HepG2 (cell line): ENCODE measurements around the gene CFAP46. TPM values are rescaled to one million over a fixed set of nuclear protein-coding genes. Genes with fewer than 3 reads are reported as not detected.

Experiments used
- ATAC-seq: fragments of 200-7000 bp; cut with Tn5 transposase; 3 replicates; pipeline ENCODE4 v1.9.1; 2020; ENCODE audit warnings: mild to moderate bottlenecking, moderate library complexity
- BruUV-seq: library from RNA; stranded (reverse); fragments of 400-500 nt; replicated peaks from 2 replicates; lab custom pipeline; 2021; lab: Mats Ljungman, UMichigan
- CTCF ChIA-PET: fragments of 300-600 bp; formaldehyde crosslinking; extraction: SDS; loops from one replicate; lab custom pipeline; 2021; ENCODE audit warnings: low total read pairs, inconsistent platforms, low intra/inter-chr PET ratio; lab: Yijun Ruan, JAX
- POLR2A ChIA-PET: fragments of 350-600 bp; sonication (Branson Sonifier 250); formaldehyde crosslinking; loops from one replicate; lab custom pipeline; 2020; ENCODE audit warnings: antibody characterized with exemption, inconsistent platforms; lab: Yijun Ruan, JAX
- DNase-seq: peaks from one replicate; pipeline ENCODE4 v3.0.0-alpha.2; 2015; ENCODE audit warnings: low spot score
- FAIRE-seq: peaks from 3 replicates; lab custom pipeline; 2011; peaks lifted over from hg19 to GRCh38; lab: Jason Lieb, UNC
- H2AFZ ChIP-seq: one replicate; pipeline ENCODE4 v1.6.1; 2011; ENCODE audit warnings: low read length, inconsistent platforms
- H3K27ac ChIP-seq: fragments of 300-600 bp; 3 replicates; pipeline ENCODE4 v1.8.0; 2011; ENCODE audit warnings: mixed run types, mild to moderate bottlenecking, mixed read lengths, low read length, inconsistent platforms; ENCODE audit not compliant: insufficient read depth; ENCODE audit errors: extremely low read length
- H3K27me3 ChIP-seq, 2 experiments: fragments of 200-600 bp in 1 of 2; 2 replicates in 1 of 2; 3 replicates in 1 of 2; pipeline versions ENCODE4 v1.6.0 to v1.8.0; 2011; ENCODE audit warnings: low read length in 2 of 2, mild to moderate bottlenecking in 2 of 2, moderate library complexity in 2 of 2, inconsistent platforms in 1 of 2; ENCODE audit not compliant: insufficient read depth in 2 of 2, control insufficient read depth in 1 of 2
- H3K36me3 ChIP-seq, 2 experiments: fragments of 200-600 bp in 1 of 2; replicated peaks in 1 of 2; 2 replicates in 1 of 2; 3 replicates in 1 of 2; pipeline versions ENCODE4 v1.5.1 to v1.8.0; 2011; ENCODE audit warnings: low read length in 2 of 2, inconsistent platforms in 1 of 2; ENCODE audit not compliant: insufficient read depth in 2 of 2, control insufficient read depth in 1 of 2
- H3K4me1 ChIP-seq: 2 replicates; pipeline ENCODE4 v1.5.1; 2012; ENCODE audit warnings: low read length, inconsistent platforms; ENCODE audit not compliant: insufficient read depth
- H3K4me2 ChIP-seq: 2 replicates; pipeline ENCODE4 v1.6.0; 2011; ENCODE audit warnings: low read depth, low read length, inconsistent platforms
- H3K4me3 ChIP-seq, 3 experiments: fragments of 200-600 bp in 1 of 3; sonication (generic), shearing (Covaris generic) in 1 of 3; replicated peaks in 1 of 3; 2 replicates each; pipeline ENCODE4 v1.5.1; 2011 to 2016; ENCODE audit warnings: low read length in 3 of 3, inconsistent platforms in 2 of 3, low read depth in 2 of 3, mild to moderate bottlenecking in 2 of 3, control low read depth in 1 of 3, mixed read lengths in 1 of 3; ENCODE audit not compliant: insufficient read depth in 1 of 3
- H3K79me2 ChIP-seq: one replicate; pipeline ENCODE4 v1.6.1; 2011; ENCODE audit warnings: low read length, inconsistent platforms; ENCODE audit not compliant: insufficient read depth
- H3K9ac ChIP-seq: 2 replicates; pipeline ENCODE4 v1.6.0; 2011; ENCODE audit warnings: mild to moderate bottlenecking, low read depth, low read length, inconsistent platforms; ENCODE audit not compliant: insufficient read depth
- H3K9me3 ChIP-seq: 2 replicates; pipeline ENCODE4 v1.5.1; 2012; ENCODE audit warnings: mild to moderate bottlenecking, low read length
- H4K20me1 ChIP-seq: 2 replicates; pipeline ENCODE4 v1.6.0; 2011; ENCODE audit warnings: inconsistent platforms, mild to moderate bottlenecking, low read length, moderate library complexity; ENCODE audit not compliant: insufficient read depth
- GATAD1 ChIP-seq: IDR thresholded peaks from 2 replicates; pipeline ENCODE4 v1.6.1; 2016; ENCODE audit warnings: missing genetic modification reagents, missing compliant biosample characterization
- IRF1 ChIP-seq: sonication (generic); formaldehyde crosslinking; IDR thresholded peaks from 2 replicates; pipeline ENCODE4 v1.4.0; 2020; ENCODE audit warnings: low read depth, mild to moderate bottlenecking, missing genetic modification reagents
- MTF2 ChIP-seq: sonication (generic); formaldehyde crosslinking; IDR thresholded peaks from 2 replicates; pipeline ENCODE4 v1.5.0; 2020; ENCODE audit warnings: missing genetic modification reagents, borderline replicate concordance
- NAIF1 ChIP-seq: sonication (generic); formaldehyde crosslinking; IDR thresholded peaks from 2 replicates; pipeline ENCODE4 v1.5.0; 2020; ENCODE audit warnings: mild to moderate bottlenecking, missing genetic modification reagents, borderline replicate concordance
- ZNF431 ChIP-seq: sonication (generic); formaldehyde crosslinking; IDR thresholded peaks from 2 replicates; pipeline ENCODE4 v1.9.0; 2022; ENCODE audit warnings: missing genetic modification reagents, low read depth, mild to moderate bottlenecking, borderline replicate concordance
- ZNF816 ChIP-seq: sonication (generic); formaldehyde crosslinking; IDR thresholded peaks from 2 replicates; pipeline ENCODE4 v1.8.0; 2022; ENCODE audit warnings: missing genetic modification reagents, mild to moderate bottlenecking, borderline replicate concordance
- WGBS: methylation state at CpG from one replicate; pipeline ENCODE4 v1.1.6; 2017; ENCODE audit warnings: low lambda C conversion rate; 5-methylcytosine and 5-hydroxymethylcytosine counted together
- in situ Hi-C: cut with HindIII; loops from 2 replicates; pipeline ENCODE4 v1.10.0; 2017; ENCODE audit warnings: low pct_unique_long_range_greater_than_20kb; ENCODE audit not compliant: extremely low pct_ligation_motif_present
- intact Hi-C: fragments of 100-400 bp; cut with micrococcal nuclease; formaldehyde crosslinking; loops from one replicate; pipeline ENCODE4 v1.10.0; 2022; ENCODE audit not compliant: unreplicated experiment
- polyA plus RNA-seq, 8 experiments: library from polyadenylated mRNA; depleted of rRNA in 3 of 8; stranded (reverse) in 7 of 8; unstranded in 1 of 8; fragments of >200 nt; fragmentation: Illumina TruSeq in 4 of 8; extraction: Trizol in 4 of 8; gene quantifications; 2 replicates each; pipeline versions ENCODE4 v1.2.1 to v1.2.3, GENCODE V29; 2011 to 2016; ENCODE audit warnings: low read depth in 4 of 8, missing spikeins in 1 of 8, mixed read lengths in 1 of 8; ENCODE audit not compliant: insufficient read depth in 1 of 8
- total RNA-seq, 5 experiments: library from RNA; depleted of rRNA; stranded (reverse); fragments of >200 nt; fragmentation: Illumina TruSeq; extraction: Trizol; gene quantifications; 2 replicates each; pipeline ENCODE4 v1.2.3, GENCODE V29; 2016; ENCODE audit warnings: low read depth in 1 of 5
- TF ChIP-seq, protein P1 (sequence below): sonication (generic); formaldehyde crosslinking; IDR thresholded peaks from 2 replicates; pipeline ENCODE4 v1.4.0; 2020; ENCODE audit warnings: missing genetic modification reagents
- TF ChIP-seq, protein P2 (sequence below): fragments of 450-650 bp; IDR thresholded peaks from 2 replicates; pipeline ENCODE4 v1.6.1; 2016

The CFAP46 gene
- total and polyA plus RNA-seq, 2 of the 13 experiments (the other 11 are each of a cell fraction or from before 2014, with no cell fraction given): 0.24 to 0.84 TPM

- TF ChIP-seq ZNF816 (no peak), GATAD1 (no peak), NAIF1 (CRISPR knock-in tag) (no peak), MTF2 (CRISPR knock-in tag) (no peak), ZNF431 (no peak)
- TF ChIP-seq, protein P1, sequence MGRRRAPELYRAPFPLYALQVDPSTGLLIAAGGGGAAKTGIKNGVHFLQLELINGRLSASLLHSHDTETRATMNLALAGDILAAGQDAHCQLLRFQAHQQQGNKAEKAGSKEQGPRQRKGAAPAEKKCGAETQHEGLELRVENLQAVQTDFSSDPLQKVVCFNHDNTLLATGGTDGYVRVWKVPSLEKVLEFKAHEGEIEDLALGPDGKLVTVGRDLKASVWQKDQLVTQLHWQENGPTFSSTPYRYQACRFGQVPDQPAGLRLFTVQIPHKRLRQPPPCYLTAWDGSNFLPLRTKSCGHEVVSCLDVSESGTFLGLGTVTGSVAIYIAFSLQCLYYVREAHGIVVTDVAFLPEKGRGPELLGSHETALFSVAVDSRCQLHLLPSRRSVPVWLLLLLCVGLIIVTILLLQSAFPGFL (CRISPR knock-in tag): no peak
Measured at GRCh38 chr10:132908621-132909295, 33.6 kb downstream of the CFAP46 start (continued).

DNA sequence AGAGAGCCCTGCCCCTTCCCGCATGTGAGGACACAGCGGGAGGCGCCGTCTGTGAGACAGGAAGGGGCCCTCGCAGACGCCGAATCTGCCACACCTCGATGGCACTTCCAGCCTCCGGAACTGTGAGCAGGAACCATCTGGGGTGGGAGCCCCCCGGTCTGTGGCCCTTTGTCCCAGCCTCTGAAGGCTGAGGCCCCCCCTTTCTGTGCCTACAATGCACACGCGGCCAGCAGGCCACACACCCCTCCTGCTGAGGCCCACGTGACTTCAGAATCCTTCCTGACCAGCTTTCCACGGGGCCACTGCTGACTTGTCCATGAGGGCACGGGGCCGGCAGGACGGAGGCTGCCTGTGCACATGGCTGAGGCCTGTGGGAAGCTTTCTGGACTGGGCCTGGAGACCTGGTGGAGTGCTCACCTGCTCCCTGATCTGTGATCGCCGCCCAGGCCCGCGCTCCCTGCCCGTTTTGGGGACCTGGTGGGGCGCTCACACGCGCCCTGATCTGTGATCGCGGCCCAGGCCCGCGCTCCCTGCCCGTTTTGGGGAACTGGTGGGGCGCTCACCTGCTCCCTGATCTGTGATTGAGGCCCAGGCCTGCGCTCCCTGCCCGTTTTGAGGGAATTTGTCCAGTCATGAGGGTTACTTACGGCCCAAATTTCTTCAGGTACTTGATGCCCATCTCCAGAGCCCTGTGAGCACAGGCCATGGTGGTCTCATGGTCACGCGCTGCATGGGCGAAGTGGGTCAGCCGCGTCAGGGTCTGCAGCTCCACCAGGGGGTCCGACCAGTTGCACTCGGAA, 34.3 kb downstream of the CFAP46 start:
- Histone ChIP-seq H3K4me3 (no peak overlapping the region), H3K79me2 (no peaks in the 10 kb centered on the region), H3K4me2 (no peak overlapping the region), H4K20me1 (no peaks in the 10 kb centered on the region), H3K36me3 (no peaks in the 10 kb centered on the region), H3K27ac (no peak overlapping the region), H3K4me1 (no peaks in the 10 kb centered on the region), H2AFZ (no peak overlapping the region), H3K27me3 (peaks cover 0 to 8% of the 10 kb centered on the region in 2 experiments; a peak in 2 of 5 replicates), H3K9ac (no peak overlapping the region), H3K9me3 (no peaks in the 10 kb centered on the region)
- no peak for ATAC-seq
- intact Hi-C loops: no loop called here
- POLR2A ChIA-PET: no interaction called here
- TF ChIP-seq IRF1: no peak
- TF ChIP-seq, protein P2, sequence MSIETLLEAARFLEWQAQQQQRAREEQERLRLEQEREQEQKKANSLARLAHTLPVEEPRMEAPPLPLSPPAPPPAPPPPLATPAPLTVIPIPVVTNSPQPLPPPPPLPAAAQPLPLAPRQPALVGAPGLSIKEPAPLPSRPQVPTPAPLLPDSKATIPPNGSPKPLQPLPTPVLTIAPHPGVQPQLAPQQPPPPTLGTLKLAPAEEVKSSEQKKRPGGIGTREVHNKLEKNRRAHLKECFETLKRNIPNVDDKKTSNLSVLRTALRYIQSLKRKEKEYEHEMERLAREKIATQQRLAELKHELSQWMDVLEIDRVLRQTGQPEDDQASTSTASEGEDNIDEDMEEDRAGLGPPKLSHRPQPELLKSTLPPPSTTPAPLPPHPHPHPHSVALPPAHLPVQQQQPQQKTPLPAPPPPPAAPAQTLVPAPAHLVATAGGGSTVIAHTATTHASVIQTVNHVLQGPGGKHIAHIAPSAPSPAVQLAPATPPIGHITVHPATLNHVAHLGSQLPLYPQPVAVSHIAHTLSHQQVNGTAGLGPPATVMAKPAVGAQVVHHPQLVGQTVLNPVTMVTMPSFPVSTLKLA: peak; percentile 17; the same call in 1 of the 2 replicates
- WGBS: 43% methylated on average over 5 of the region's 41 CpGs
- CTCF ChIA-PET: no interaction called here
- no peak for FAIRE-seq
- no TSS peak for BruUV-seq
- no peak for DNase-seq
- in situ Hi-C loops: no loop called here
